Esophagus muscularis mucosa (tissue), 4 donors: ENCODE measurements around the gene TKT. TPM values are rescaled to one million over a fixed set of nuclear protein-coding genes. Genes with fewer than 3 reads are reported as not detected.

Source experiments
- DNase-seq: peaks from one replicate; pipeline ENCODE4 v3.0.0-alpha.2; 2017; ENCODE audit errors: extremely low spot score
- H3K27ac ChIP-seq, 4 donors: fragments of 200-600 bp; sonication (generic); replicated peaks in 1 of 4; 1 replicate in 3 of 4; 2 replicates in 1 of 4; pipeline ENCODE4 v1.5.1; 2016 to 2019; ENCODE audit warnings: mild to moderate bottlenecking in 1 of 4
- H3K27me3 ChIP-seq, 4 donors: fragments of 200-600 bp; sonication (generic); one replicate each; pipeline versions ENCODE4 v1.5.1 to v1.6.0; 2016 to 2019
- H3K36me3 ChIP-seq, 4 donors: fragments of 200-600 bp; sonication (generic); one replicate each; pipeline ENCODE4 v1.5.1; 2016 to 2019
- H3K4me1 ChIP-seq, 4 donors: fragments of 200-600 bp; sonication (generic); one replicate each; pipeline ENCODE4 v1.5.1; 2016 to 2019
- H3K4me3 ChIP-seq, 4 donors: fragments of 200-600 bp; sonication (generic); 1 replicate in 2 of 4; 2 replicates in 2 of 4; pipeline ENCODE4 v1.5.1; 2016 to 2019; ENCODE audit warnings: mild to moderate bottlenecking in 4 of 4, moderate library complexity in 1 of 4
- H3K9me3 ChIP-seq, 4 donors: fragments of 200-600 bp; sonication (generic); 1 replicate in 3 of 4; 2 replicates in 1 of 4; pipeline ENCODE4 v1.5.1; 2016 to 2019
- CTCF ChIP-seq, 3 experiments: fragments of 200-600 bp in 2 of 3; fragments of 450-650 bp in 1 of 3; sonication (generic) in 2 of 3; IDR thresholded peaks; one replicate each; pipeline ENCODE4 v1.5.1; 2017 to 2019; ENCODE audit warnings: antibody characterized with exemption in 3 of 3, mild to moderate bottlenecking in 2 of 3, moderate library complexity in 1 of 3
- EP300 ChIP-seq: sonication (generic); formaldehyde crosslinking; IDR thresholded peaks from one replicate; pipeline ENCODE4 v1.6.1; 2017; ENCODE audit warnings: antibody characterized with exemption
- POLR2A ChIP-seq: fragments of 450-650 bp; IDR thresholded peaks from one replicate; pipeline ENCODE4 v1.6.1; 2017; ENCODE audit warnings: antibody characterized with exemption, moderate library complexity, mild to moderate bottlenecking, low read depth
- POLR2AphosphoS5 ChIP-seq, 2 donors: sonication (generic); formaldehyde crosslinking; IDR thresholded peaks; one replicate each; pipeline ENCODE4 v1.6.1; 2017; ENCODE audit warnings: antibody characterized with exemption in 2 of 2
- WGBS: methylation state at CpG from one replicate; pipeline ENCODE4 v1.1.5; 2018; 5-methylcytosine and 5-hydroxymethylcytosine counted together
- intact Hi-C: fragments of 100-400 bp; cut with DNase I; formaldehyde crosslinking; loops from one replicate; pipeline ENCODE4 v1.15.1; 2023
- total RNA-seq, 4 donors: library from RNA; depleted of rRNA; stranded (reverse); fragments of >200 nt; gene quantifications; one replicate each; pipeline versions ENCODE4 v1.1.0 to v1.2.1, GENCODE V29; 2016

TKT gene
- total RNA-seq, 4 donors from 2014 or later = 295 to 524 (median 378) TPM

- TF ChIP-seq POLR2A (no peak), CTCF (IDR thresholded peaks at IDR 0.05) (no peak), EP300 (no peak), POLR2AphosphoS5 (IDR thresholded peaks at IDR 0.05) (no peak)
- 58% methylated on average over 17 of the region's 17 CpGs for WGBS
- DNase-seq = no peak
- Histone ChIP-seq H3K36me3 (peaks cover 0 to 9% (median 5%) of the 10 kb centered on the region in 4 donors), H3K4me1 (peaks cover 25 to 37% (median 33%) of the 10 kb centered on the region in 4 donors), H3K27ac (no peak overlapping the region), H3K9me3 (no peaks in the 10 kb centered on the region), H3K27me3 (no peaks in the 10 kb centered on the region), H3K4me3 (no peak overlapping the region)
- intact Hi-C loops = loop anchor here (5.0 kb wide), 1 partner anchor 64 kb away; the partner anchor contains the start of gene RFT1
Observed at GRCh38 chr3:53196575-53197407, 59.0 kb downstream of the TKT start.

- H3K36me3 ChIP-seq = peaks cover 0 to 13% (median 10%) of the 10 kb centered on the region in 4 donors
- intact Hi-C loops = loop anchor here (1.0 to 5.0 kb wide), 2 partner anchors 64 to 82 kb away; partner anchors contain the start of gene RFT1
- H3K27ac ChIP-seq = no peak overlapping the region
- peaks cover 25 to 37% (median 33%) of the 10 kb centered on the region in 4 donors for H3K4me1 ChIP-seq
- WGBS = 41% methylated on average over 17 of the region's 36 CpGs
- H3K4me3 ChIP-seq = no peak overlapping the region
- no peaks in the 10 kb centered on the region for H3K9me3 ChIP-seq
- no peaks in the 10 kb centered on the region for H3K27me3 ChIP-seq
- DNase-seq = no peak
- TF ChIP-seq CTCF (IDR thresholded peaks at IDR 0.05) (peak in 2 of 3 experiments; percentile 93 to 100), POLR2AphosphoS5 (IDR thresholded peaks at IDR 0.05) (peak in 1 of 2 donors; percentile 17), POLR2A (no peak)
Observed at GRCh38 chr3:53195602-53196574, 59.9 kb downstream of the TKT start.

GRCh38 chr3:53195066-53195450 is 60.8 kb downstream of the TKT start:
- intact Hi-C loops = loop anchor here (1.0 to 5.0 kb wide), 2 partner anchors 63 to 81 kb away; partner anchors contain the start of gene RFT1

More at GRCh38 chr3:53195066-53195450, 60.8 kb downstream of the TKT start:
- Histone ChIP-seq H3K27ac (peak overlapping the region in 1 of 4 donors; percentile 48), H3K36me3 (peaks cover under 1 to 21% (median 19%) of the 10 kb centered on the region in 4 donors), H3K9me3 (no peaks in the 10 kb centered on the region), H3K4me3 (no peak overlapping the region), H3K27me3 (no peaks in the 10 kb centered on the region), H3K4me1 (peaks cover 25 to 37% (median 33%) of the 10 kb centered on the region in 4 donors)
- DNase-seq = no peak
- WGBS = 90% methylated on average over 7 of the region's 10 CpGs
- TF ChIP-seq CTCF (IDR thresholded peaks at IDR 0.05) (no peak), POLR2AphosphoS5 (IDR thresholded peaks at IDR 0.05) (no peak), POLR2A (no peak), EP300 (no peak)
